Prostate gland (tissue), 2 donors: ENCODE measurements around the gene DZIP3. TPM values are rescaled to one million over a fixed set of nuclear protein-coding genes. Genes with fewer than 3 reads are reported as not detected.
"Not testable (repeated sequence)": the region's sequence is repeated elsewhere in the genome, so short reads cannot be mapped to it uniquely, and the experiment has no call there.

Source experiments
- DNase-seq: peaks from one replicate; pipeline ENCODE4 v3.0.0-alpha.2; 2019; ENCODE audit warnings: low spot score
- H3K27ac ChIP-seq, 2 donors: fragments of 200-600 bp; sonication (generic); 2 replicates each; pipeline ENCODE4 v1.5.1; 2017 to 2019
- H3K27me3 ChIP-seq: fragments of 200-600 bp; sonication (generic); replicated peaks from 2 replicates; pipeline ENCODE4 v1.5.1; 2019; ENCODE audit not compliant: insufficient read depth
- H3K36me3 ChIP-seq, 2 donors: fragments of 200-600 bp; sonication (generic); 1 replicate in 1 of 2; 2 replicates in 1 of 2; pipeline versions ENCODE4 v1.5.1 to v1.8.1; 2017 to 2019
- H3K4me1 ChIP-seq: fragments of 200-600 bp; sonication (generic); replicated peaks from 2 replicates; pipeline ENCODE4 v1.5.1; 2019
- H3K4me3 ChIP-seq, 2 donors: fragments of 200-600 bp; sonication (generic); 2 replicates each; pipeline ENCODE4 v1.5.1; 2017 to 2019
- H3K9me3 ChIP-seq: fragments of 200-600 bp; sonication (generic); 2 replicates; pipeline ENCODE4 v1.5.1; 2017
- POLR2A ChIP-seq: fragments of 450-650 bp; IDR thresholded peaks from one replicate; pipeline ENCODE4 v1.6.1; 2016; ENCODE audit warnings: antibody characterized with exemption, mild to moderate bottlenecking
- POLR2AphosphoS5 ChIP-seq: sonication (generic); formaldehyde crosslinking; IDR thresholded peaks from one replicate; pipeline ENCODE4 v1.6.1; 2017; ENCODE audit warnings: antibody characterized with exemption
- WGBS: methylation state at CpG from one replicate; pipeline ENCODE4 v1.1.5; 2018; 5-methylcytosine and 5-hydroxymethylcytosine counted together
- intact Hi-C: fragments of 100-400 bp; cut with DNase I; formaldehyde crosslinking; loops from one replicate; pipeline ENCODE4 v1.14.2; 2022
- total RNA-seq, 2 donors: library from RNA; depleted of rRNA; stranded (reverse); fragments of >200 nt; gene quantifications; one replicate each; pipeline ENCODE4 v1.1.0, GENCODE V29; 2016
- TF ChIP-seq, protein P1 (sequence below), 4 experiments: fragments of 200-600 bp in 2 of 4; fragments of 450-650 bp in 2 of 4; sonication (generic) in 2 of 4; IDR thresholded peaks; 1 replicate in 3 of 4; 2 replicates in 1 of 4; pipeline ENCODE4 v1.5.1; 2016 to 2019; ENCODE audit warnings: antibody characterized with exemption in 4 of 4, mild to moderate bottlenecking in 2 of 4, moderate library complexity in 2 of 4

The DZIP3 gene
- total RNA-seq, 2 donors from 2014 or later = 9.8 to 22.2 TPM

DNA sequence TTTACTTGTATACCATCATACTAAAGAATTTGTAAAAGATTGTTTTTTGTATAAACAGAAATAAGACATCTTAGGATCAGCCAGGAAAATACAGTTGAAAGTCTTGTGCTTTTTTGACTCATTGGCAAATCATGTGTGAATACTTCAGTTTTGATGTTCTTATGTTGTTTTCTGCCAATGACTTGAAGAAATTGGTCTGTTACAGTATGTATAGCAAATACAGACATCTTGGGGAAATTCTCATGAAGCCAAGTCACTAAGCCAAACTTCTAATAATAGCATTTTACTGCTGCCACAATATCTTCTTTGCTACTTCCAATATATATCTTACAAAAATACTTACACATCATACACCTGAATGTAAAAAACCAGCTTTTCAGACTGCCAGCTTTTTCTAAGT is 83.2 kb downstream of the DZIP3 start:
- Histone ChIP-seq H3K4me1 (no peaks in the 10 kb centered on the region), H3K36me3 (no peaks in the 10 kb centered on the region), H3K4me3 (no peak overlapping the region), H3K27me3 (no peaks in the 10 kb centered on the region), H3K27ac (no peak overlapping the region), H3K9me3 (no peaks in the 10 kb centered on the region)
- intact Hi-C loops = no loop called here
- no peak for DNase-seq
- TF ChIP-seq, protein P1, sequence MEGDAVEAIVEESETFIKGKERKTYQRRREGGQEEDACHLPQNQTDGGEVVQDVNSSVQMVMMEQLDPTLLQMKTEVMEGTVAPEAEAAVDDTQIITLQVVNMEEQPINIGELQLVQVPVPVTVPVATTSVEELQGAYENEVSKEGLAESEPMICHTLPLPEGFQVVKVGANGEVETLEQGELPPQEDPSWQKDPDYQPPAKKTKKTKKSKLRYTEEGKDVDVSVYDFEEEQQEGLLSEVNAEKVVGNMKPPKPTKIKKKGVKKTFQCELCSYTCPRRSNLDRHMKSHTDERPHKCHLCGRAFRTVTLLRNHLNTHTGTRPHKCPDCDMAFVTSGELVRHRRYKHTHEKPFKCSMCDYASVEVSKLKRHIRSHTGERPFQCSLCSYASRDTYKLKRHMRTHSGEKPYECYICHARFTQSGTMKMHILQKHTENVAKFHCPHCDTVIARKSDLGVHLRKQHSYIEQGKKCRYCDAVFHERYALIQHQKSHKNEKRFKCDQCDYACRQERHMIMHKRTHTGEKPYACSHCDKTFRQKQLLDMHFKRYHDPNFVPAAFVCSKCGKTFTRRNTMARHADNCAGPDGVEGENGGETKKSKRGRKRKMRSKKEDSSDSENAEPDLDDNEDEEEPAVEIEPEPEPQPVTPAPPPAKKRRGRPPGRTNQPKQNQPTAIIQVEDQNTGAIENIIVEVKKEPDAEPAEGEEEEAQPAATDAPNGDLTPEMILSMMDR (IDR thresholded peaks at IDR 0.05) = no peak
- TF ChIP-seq POLR2AphosphoS5 (no peak), POLR2A (no peak)

DNA sequence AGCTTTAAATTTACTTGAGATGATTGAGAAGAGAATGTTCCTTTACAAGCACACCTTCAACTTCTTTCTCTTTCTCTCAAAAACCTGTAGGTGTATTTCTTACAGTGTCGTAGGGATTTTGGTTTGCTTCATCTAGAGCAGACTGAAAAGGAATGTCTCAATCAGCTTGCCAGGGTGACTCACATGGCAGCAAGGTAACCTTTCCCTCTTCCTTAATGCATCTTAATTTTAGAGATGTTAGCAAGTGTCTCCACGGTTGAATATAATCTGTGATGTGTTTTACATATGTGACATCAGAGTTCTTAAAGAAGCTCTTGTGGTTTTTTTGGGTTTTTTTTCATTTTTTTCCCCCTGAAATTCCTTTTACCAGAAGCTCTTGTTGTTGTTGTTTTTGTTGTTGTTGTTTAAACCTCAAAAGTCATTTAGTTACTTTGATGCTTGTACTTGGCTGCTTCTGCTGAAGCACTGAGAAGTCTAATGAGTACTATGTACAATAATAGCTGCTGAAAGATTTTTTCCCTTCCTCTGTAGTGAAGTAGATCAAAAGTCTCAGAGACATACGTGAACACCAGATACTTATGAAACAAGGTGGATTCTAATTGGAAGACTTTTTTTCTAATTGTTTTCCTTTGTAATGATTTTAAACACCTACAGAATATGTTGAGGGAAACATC is 84.6 kb downstream of the DZIP3 start:
- intact Hi-C loops = no loop called here
- no peaks in the 10 kb centered on the region for H3K27me3 ChIP-seq
- no peak for DNase-seq
- no peaks in the 10 kb centered on the region for H3K36me3 ChIP-seq
- H3K4me3 ChIP-seq = no peak overlapping the region
- no peak overlapping the region for H3K27ac ChIP-seq
- no peaks in the 10 kb centered on the region for H3K9me3 ChIP-seq
- TF ChIP-seq, protein P1 (IDR thresholded peaks at IDR 0.05) = no peak
- TF ChIP-seq POLR2AphosphoS5 (no peak), POLR2A (no peak)
- WGBS = 93% methylated on average over 3 of the region's 3 CpGs
- H3K4me1 ChIP-seq = no peaks in the 10 kb centered on the region

DNA sequence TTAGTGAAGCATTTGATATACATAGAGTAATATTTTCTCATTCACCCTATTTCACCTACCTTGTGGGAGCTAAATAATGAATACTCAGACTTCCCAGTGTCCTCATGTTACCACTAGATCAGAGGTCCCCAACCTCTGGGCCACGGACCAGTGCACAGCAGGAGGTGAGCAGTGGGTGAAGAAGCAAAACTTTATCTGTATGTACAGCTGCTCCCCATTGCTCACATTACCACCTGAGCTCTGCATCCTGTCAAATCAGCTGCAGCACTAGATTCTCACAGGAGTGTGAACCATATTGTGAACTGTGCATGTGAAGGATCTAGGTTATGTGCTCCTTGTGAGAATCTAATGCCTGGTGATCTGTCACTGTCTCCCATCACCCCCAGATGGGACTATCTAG is 88.3 kb downstream of the DZIP3 start:
- intact Hi-C loops = no loop called here
- WGBS = 100% methylated on average over 1 of the region's 1 CpG
- no peaks in the 10 kb centered on the region for H3K9me3 ChIP-seq
- H3K4me1 ChIP-seq = no peaks in the 10 kb centered on the region
- TF ChIP-seq POLR2A (no peak), POLR2AphosphoS5 (no peak)
- TF ChIP-seq, protein P1 (IDR thresholded peaks at IDR 0.05) = no peak
- H3K27ac ChIP-seq = no peak overlapping the region
- no peaks in the 10 kb centered on the region for H3K36me3 ChIP-seq
- H3K27me3 ChIP-seq = no peaks in the 10 kb centered on the region
- DNase-seq = no peak
- no peak overlapping the region for H3K4me3 ChIP-seq

DNA sequence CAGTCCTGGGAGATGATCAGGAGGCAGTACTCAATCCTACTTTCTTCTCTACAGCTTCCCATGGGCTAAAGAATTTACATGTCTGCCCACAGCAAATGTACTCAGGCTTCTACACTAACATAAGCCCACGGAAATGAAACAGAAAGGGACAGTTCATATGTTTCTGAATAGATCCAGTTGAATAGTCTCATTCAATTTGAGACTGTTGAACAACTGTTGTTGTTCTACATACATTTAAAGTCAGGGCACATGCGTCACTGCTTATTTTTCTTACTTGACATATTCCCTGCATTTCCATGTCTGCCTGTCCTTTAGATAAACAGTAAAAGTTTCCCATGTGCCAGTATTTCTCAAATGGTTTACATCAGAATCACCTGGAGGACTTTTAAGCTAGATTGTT is 102.8 kb downstream of the DZIP3 start:
- H3K4me1 ChIP-seq, DNase-seq, H3K27me3 ChIP-seq, H3K27ac ChIP-seq, H3K9me3 ChIP-seq, intact Hi-C loops, H3K4me3 ChIP-seq, H3K36me3 ChIP-seq: not testable (repeated sequence)
- 72% methylated on average over 2 of the region's 2 CpGs for WGBS

DNA sequence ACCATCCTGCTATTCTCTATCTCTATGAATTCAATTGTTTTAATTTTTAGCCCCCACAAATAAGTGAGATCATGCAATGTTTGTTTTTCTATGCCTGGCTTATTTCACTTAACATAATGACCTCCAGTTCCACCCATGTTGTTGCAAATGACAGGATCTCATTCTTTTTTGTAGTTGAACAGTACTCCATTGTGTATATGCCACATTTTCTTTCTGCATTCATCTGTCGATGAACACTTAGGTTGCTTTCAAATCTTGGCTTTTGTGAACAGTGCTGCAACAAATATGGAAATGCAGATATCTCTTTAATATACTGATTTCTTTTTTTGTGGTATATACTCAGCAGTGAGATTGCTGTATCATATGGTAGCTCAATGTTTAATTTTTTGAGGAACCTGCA is 108.9 kb downstream of the DZIP3 start:
- TF ChIP-seq POLR2AphosphoS5 (no peak), POLR2A (no peak)
- TF ChIP-seq, protein P1 (IDR thresholded peaks at IDR 0.05) = no peak
- Histone ChIP-seq H3K27me3 (no peaks in the 10 kb centered on the region), H3K36me3 (no peaks in the 10 kb centered on the region), H3K4me3 (no peak overlapping the region), H3K27ac (no peak overlapping the region), H3K4me1 (no peaks in the 10 kb centered on the region), H3K9me3 (no peaks in the 10 kb centered on the region)
- intact Hi-C loops = no loop called here
- no peak for DNase-seq
- WGBS = 85% methylated on average over 1 of the region's 1 CpG
